Measurements from ENCODE around the gene ADCY6.

Gene ADCY6

DNA sequence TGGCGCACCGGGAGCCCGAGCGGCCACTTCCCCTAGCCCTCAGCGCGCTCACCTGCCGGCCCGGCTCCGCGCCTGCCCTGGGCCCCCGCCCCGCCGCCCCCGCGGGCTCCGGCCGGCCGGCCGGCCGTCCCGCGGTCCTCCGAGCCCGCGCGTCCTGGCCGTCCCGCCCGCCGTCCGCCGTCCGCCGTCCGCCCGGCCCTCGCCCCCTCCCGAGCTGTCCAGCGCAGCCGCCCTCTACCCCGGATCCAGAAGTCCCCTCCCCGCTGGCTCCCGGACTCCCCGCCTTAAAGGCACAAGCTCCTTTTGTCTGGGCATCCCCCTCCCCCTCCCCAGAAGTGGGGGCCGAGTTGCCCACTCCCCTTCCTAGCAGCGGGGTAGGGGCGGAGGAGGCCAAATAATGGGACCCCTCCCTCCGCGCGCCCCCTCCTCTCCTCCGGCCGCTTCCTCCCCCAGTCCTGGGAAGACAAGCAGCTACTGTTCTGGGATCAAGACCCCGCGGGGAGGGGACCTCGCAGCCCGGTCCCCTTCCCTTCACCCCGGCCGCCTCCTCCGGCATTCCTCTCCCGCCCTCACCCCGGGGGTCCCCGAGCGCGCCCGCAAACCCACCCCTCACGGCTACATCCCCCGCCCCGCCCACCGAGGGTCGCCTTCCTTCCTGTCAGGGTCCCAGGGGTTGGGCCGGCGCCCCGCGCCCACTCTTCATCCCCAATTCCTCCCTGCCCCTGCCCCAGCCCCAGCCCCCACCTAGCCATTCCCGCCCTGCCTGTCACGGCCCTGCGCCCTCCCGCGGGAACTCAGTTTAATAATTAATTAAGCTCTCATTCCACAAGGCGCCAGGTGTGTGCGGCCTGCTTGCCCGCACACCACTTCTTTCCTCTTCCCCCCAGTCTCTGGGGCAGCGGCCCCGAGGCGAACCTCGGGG, at the start of gene ADCY6:
Gene ADCY6, minus strand, starts transcription at position 236 of the 922 bp plus-strand sequence. CDS start 5,655 bp downstream, outside the sequence.
- DNase-seq, result peak; percentile 86

DNA sequence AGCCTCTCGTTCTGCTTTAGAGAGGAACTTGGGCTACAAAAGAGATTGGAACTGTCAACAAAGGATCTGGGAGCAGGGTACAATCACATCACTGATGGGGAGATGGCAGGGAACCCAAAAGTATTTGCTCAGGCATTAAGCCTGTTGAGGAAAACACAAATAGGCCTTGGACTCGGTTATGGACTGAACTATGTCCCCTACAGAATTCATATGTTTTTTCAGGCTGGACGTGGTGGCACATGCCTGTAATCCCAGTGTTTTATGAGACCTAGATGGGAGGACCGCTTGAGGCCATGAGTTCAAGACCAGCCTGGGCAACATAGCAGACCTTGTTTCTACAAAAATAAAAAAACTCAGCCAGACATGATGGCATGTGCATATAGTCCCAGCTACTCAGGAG, 49.2 kb upstream of the ADCY6 start:
- DNase-seq, result no peak

DNA sequence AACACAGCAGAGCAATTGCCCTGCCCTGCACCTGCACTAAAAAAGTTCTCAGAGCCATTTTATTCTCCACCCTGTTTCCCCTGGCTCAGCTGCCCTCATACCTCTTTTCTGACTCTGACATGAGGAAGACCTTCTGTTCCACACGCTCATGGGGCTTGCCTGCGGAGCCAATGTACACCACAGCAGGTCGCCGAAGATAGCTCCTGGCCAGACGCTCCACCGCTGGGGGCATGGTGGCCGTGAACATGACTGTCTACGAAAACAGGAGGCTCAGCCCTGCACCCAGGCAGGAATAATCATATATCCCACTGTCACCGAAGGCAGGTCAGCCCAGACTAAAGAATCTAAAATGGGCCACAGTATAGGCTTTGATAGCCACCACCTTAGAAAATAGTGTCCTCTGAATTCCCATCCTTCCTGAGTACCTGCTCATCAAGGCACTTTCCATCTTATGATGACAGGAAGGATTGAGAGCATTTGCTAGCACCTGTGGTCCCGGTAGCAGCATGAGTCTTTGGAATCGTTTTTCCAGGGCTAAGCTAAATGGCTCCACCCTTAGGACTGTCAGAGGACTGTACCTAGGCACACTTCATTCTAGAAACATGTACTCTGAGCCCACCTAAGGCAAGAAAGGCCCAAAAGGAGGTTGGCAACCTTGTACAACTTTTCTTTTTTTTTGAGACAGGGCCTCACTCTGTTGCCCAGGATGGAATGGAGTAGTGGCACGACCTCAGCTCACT, 43.6 kb upstream of the ADCY6 start:
- DNase-seq, result no peak

DNA sequence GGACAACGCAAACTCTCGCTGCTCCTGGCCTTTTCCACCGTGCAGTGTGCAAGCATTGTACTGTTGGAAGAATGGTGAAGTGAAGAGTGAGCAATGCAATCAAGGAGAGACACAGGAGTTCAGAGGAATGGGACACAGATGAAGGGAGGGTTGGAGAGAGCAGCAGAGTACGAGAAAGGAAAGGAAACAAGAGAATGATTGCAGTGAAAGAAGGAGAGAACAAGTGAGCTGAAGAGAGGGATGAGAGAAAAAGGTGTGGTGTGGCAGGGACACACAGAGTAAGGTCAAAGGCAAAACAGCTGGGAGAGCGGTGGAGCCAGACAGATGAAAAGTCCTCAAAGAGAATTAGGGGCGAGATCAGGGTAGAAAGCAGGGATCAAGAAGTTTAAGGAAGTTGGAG, 42.4 kb upstream of the ADCY6 start:
- no peak for DNase-seq

DNA sequence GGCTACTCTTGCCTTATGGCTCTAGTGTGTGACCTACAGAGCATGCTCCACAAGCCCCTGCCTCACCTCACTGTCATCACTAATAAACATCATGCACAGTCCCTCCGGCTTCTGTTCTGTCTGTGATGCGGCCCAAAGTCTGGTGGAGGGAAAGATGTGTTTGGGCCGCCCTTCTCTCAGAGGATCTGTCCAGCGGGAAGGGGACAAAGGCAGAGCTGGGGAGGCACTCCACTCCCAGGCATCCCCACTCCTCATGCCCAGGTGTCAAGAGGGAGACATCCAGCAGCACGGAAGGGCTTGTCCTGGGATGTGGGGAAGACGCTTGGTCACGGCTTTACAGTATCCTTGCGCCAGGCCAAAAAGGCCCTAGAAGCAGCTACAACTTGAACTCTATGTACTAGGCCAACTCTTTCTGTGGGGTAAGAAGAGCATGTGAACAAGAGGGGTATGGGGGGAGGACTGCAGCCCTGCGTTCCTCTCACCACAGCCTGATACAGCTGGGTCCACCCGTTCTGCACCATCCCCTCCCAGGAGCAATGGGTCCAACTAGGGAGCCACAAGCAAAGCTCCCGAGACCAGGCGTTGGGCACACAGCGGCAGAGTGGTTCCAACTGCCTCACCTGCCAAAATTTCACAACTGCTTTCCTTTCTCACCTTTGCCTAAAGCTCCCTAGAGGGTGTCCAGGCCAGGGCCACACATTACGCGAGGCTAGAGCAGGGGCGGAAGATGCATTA, 40.1 kb upstream of the ADCY6 start:
- DNase-seq, result peak; percentile 8

DNA sequence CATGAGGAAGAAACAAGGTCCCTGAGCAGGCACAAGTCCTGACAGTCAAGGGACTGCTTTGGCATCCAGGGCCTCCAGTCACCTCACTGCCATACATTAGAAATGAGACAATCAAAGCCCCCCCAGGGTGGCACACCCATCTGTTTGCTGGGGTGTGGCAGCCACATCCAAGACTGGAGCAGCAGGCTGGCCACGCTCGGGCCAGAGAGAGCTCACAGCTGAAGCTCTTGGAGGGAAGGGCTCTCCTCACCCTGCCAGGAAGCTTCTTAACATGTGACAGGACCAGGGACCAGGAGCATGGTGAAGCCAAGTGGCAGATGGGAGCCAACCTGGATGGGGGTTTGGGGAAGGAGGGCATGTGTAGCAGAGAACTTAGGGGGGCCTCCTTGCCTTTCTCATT, 39.4 kb upstream of the ADCY6 start:
- no peak for DNase-seq

DNA sequence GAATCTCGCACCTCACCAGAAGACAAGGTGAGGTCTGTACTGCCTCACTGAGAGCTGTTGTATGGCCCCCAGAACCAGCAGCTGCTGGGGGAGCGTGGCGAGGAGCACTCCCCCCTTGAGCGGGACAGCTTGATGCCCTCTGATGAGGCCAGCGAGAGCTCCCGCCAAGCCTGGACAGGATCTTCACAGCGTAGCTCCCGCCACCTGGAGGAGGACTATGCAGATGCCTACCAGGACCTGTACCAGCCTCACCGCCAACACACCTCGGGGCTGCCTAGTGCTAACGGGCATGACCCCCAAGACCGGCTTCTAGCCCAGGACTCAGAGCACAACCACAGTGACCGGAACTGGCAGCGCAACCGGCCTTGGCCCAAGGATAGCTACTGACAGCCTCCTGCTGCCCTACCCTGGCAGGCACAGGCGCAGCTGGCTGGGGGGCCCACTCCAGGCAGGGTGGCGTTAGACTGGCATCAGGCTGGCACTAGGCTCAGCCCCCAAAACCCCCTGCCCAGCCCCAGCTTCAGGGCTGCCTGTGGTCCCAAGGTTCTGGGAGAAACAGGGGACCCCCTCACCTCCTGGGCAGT, 38.7 kb upstream of the ADCY6 start:
- no peak for DNase-seq

DNA sequence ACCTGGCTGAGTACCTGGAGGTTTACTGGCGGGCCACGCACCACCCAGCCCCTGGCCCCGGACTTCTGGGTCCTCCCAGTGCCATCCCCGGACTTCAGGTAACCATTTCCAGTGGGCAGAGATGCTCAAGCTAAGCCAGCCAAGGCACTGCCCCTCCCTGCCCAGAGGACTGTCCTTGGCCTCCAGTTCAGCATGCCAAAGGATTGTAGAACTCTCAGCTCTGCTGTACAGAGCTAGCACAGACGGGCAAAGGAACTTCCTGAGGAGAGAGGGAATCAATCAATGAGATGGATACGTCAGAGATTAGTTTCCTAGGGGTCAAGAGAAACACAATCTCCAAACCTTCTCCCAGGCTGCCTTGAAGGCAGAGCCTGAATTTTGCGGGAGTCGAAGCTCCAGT, 38.1 kb upstream of the ADCY6 start:
- DNase-seq, result no peak

DNA sequence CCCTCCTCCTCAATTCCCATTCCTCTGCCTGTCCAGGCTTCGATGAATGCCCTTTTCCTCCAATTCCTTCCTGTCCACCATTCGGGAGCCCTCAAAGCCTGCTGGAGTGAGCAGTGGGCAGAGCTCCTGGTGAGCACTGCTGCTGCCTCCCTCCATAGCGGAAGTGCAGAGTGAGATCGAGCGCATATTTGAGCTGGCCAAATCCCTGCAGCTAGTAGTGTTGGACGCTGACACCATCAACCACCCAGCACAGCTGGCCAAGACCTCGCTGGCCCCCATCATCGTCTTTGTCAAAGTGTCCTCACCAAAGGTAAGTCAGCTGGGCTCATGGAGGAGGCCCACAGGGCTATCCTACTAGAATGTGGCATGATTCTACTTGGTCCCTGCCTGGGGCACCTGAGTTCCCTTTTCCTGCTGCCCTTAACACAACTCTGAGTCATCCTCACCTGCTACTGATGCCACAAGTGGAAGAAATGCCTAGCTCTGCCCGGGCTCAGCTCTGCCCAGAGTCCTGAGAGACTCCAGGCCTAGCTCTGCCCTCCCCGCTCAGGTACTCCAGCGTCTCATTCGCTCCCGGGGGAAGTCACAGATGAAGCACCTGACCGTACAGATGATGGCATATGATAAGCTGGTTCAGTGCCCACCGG, 37.4 kb upstream of the ADCY6 start:
- DNase-seq, result no peak

DNA sequence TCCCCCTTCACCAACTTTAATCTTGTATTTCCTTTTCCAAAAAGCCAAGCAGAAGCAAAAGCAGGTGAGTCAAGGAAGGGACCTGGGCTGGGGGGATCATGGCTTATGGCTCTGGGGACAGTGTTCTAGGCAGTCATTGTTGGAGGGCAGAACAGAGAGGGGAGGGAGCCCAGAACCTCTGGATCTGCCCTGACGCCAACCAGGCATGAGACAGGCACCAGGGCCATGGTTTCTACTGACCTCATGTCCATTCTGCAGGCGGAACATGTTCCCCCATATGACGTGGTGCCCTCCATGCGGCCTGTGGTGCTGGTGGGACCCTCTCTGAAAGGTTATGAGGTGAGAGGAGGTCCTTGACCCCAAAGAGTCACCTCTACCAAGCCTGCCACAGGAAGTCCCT, 36.0 kb upstream of the ADCY6 start:
- no peak for DNase-seq

DNA sequence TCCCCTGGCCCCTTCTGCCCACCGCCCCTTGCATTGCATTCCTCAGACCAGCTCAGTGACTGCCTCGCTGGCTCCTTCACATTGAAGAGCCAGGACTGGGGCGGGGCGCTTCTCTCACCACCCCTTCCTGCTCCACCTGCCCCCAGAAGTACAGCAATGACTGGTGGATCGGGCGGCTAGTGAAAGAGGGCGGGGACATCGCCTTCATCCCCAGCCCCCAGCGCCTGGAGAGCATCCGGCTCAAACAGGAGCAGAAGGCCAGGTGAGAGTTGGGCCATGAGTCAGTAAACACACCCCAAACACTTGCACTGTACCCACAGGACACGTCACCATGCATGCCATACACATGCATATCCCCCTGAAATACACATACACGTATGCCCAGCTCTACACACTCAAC, 35.2 kb upstream of the ADCY6 start:
- no peak for DNase-seq

DNA sequence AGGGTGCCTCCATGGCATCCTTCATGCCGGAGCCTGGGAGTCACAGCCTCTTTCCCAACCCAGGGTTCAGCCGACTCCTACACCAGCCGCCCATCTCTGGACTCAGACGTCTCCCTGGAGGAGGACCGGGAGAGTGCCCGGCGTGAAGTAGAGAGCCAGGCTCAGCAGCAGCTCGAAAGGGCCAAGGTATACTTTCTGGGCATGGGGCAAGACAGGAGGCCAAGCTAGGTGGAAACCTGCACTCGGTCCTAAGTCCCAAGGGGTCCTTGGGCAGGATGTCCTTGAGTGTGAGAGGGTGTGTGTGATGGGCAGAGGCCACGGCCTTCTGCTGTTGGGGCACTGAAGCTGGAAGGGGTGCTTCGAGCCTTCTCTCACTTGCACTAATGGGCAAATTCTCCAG, 34.4 kb upstream of the ADCY6 start:
- no peak for DNase-seq

DNA sequence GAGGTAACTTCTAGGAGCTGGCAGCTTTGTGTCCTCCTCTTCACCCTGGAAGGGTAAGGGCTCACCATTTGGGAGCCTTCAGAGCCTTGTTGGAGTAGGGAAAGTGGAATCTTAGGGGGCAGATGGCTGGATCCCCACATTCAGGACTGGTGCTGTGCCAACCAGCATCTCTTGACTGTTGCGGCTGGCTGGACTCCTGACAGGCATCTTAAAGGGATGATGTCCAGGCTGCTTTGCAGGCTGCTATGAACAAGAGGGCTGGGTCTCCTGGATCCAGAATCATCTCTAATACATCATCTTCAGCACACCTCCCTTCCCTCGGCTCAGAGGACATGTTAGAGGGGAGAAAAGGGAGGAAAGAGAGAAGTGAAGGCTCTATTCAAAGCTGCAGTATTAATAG, 33.8 kb upstream of the ADCY6 start:
- DNase-seq, result no peak

DNA sequence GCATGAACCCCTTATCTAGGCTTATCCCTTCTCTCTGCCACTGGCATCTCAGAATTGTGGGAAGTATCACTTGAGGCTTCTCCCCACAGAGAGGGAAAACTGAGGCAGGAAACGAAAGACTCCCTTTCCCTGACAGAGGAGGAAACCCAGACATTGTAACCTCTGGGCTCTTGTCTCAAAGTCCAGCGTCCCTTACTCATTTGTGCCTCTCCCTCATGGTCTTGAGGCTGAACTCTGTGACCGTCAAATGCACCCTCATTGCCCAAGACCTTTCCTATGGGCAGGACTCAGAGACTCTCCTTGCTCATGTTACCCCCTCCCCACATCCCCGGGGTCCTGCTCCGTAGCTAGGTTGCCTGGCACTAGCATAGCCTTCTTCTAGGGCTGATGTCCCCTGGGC, 33.2 kb upstream of the ADCY6 start:
- DNase-seq, result no peak

DNA sequence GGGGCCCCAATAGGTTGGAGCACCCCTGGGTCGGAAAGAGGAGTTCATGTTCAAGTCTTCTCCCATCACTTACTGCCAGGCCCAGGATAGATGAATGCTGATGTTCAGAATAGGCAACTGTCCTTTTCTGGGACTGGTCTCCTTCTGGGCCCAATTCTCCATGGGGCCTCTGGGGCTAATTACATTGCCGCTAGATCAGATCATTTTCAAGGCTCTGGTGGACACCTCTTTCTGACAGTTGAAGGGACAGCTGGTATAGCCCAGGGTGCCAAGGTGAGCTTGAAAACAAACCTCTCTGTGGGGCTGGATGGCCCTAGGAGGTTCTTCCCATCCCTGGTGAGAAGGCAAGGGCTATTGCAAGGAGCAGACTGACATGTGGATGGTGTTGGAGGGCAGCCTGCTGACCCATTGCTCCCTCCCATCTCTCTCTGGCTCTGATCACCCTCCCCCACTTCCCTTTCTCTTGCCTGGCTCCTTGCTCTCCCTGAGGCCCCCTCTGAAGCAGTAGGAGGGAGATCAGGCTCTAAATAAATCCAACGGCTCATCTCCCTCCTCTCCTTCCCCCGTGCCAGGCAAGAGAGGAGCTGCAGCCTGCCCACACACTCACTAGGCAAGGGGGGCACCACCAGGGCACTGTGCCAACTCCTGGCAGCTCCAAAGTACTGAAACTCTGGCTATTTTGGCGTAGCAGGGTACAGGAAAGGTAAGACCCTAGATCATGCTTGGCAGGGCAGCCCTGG, 31.3 kb upstream of the ADCY6 start:
- no peak for DNase-seq

DNA sequence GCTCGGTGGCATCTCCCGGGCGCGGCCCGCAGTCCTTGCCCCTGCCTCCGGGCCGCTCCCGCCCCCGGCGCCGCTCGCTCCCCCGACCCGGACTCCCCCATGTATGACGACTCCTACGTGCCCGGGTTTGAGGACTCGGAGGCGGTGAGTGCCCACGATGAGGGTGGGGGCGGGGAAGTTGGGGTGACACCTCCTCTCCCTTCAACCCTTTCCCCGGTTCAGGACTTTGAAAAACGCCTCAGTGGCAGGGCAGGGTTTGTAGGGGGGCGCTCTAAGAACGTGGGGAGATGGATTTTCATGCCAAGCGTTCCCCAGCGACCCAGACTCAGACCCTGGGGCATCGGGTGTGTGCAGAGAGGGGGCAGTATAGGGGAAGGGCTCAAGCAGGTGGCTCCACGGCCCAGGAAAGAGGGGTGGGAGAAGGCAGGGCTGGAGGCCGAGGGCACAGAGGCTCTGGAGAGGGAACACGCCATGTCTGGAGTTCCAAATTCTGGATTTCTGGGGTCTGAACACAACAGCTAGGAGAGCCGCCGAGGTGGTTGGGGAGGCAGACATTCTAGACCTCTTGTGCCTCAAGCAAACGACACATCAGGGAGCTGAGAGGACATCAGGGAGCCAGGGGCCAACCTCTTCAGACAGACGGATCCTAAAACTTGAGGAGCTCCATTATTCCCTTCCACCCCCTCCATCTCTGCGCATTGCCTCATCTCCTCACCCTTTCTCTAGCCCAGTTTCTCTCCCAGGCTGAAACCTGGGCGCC, 30.1 kb upstream of the ADCY6 start:
- DNase-seq, result no peak

DNA sequence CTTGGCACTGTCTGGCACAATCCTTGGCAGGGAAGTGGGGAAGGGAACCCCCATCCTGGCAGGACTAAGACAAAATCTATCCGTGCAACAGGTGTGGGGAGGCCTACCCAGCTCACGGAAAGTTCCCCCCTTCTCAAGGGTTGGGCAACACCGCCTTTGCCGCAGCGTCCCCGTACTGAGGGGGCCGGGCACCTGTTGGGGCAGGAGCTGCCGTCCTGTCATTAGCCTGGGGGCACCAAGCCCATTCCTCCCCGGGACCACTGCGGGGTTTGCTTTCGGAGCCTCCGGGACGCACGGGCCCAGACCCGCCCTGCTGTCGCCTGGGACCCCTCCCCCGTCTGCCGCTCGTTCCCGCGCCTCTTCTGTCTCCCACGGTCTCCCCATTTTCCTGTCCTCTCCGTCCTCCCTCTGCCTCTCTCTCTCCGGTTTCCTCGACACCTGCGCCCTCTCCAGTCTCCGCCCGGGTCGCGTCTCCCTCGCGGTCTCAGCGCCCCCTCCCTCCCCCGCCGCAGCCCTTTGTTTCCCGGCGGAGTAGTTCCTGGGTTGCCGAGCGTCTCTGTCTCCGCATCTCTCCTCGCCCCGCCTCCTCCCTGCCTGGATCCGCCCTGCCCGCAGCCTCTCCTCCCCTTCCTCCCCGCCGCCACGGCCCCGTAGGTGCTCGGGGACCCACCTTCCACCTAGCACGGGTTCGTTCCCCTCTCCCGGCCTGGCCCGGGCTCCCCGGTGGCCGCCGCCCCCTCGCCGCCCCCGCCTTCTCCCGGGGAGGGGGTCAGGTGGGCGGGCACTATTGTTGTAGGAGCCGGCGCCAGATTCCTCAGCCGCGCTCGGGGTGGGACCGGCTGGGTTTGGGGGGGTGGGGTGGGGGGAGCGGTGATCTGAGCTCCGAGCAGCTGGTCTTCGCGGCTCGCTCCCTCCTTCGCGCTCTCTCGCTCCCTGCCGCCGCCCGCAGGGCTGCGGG, 29.3 kb upstream of the ADCY6 start, which contains the start of gene CACNB3:
Gene CACNB3, plus strand, starts transcription at position 624 of the 958 bp plus-strand sequence. CDS start 434 bp downstream, outside the sequence.
- DNase-seq, result peak; percentile 84

DNA sequence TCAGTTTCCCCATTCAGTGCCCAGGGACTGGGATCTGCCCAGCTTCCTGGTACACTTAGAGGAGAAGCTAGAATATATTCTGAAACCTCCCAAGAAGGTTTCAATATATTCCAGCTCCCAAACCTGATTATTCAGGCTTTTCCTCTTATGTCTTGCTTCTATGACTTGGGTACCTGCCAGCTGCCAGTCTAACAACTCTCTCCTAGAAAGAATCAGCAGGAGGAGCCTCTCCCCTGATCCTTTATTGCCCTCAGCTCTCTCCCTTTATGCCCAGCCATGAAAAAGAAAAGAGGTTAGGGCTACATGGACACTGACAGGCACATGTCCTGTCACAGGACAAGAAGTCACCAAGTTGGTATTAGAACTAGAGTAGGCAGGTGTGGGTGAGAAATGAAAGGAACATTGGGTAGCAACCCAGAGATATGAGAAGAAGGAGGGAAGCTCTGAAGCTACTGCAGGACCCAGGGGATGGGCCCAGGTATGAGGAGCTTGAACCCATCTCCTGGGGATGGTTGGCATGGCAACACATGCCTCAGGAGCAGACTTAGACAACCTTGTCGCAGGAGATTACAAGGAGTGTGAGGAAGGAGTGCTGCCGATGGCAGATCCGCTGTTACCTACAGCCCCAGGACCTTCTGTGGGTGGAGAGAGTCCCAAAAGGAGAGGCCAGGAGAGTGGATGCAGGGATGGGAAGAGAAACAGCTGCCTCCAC, 27.4 kb upstream of the ADCY6 start:
- DNase-seq, result no peak
